A549 treated with GW870086 at 1 μM for 4 hours (cell line): Measurements from ENCODE around the gene SOX10. TPM values are rescaled to one million over a fixed set of nuclear protein-coding genes. Genes with fewer than 3 reads are reported as not detected.

Source experiments
- total RNA-seq: library from RNA; stranded (reverse); fragments of 200-300 nt; extraction: Qiagen RNA extraction; gene quantifications from 5 replicates; pipeline ENCODE4 v1.2.3, GENCODE V29; 2022; ENCODE audit warnings: low read depth

SOX10 gene
- total RNA-seq = not detected in 5 replicates

GRCh38 chr22:37983860-37984791 lies at the start of gene SOX10:
TSS of gene SOX10 (minus strand) at chr22:37984555. CDS start at chr22:37983784, 771 bp downstream.

GRCh38 chr22:37953437-37954179 lies 30.7 kb downstream of the SOX10 start, which contains the start of the genes C22orf23 and POLR2F:
TSS of gene C22orf23 (minus strand) at chr22:37953601. CDS start at chr22:37953149, 452 bp downstream.
TSS of gene POLR2F (plus strand) at chr22:37953699. CDS start at chr22:37953788, 89 bp downstream.

Other genes starting within 250 kb of the SOX10 start
- gene GCAT, start 176.6 kb downstream of the SOX10 start, total RNA-seq = 2.4 to 4.4 TPM (median 3.1 TPM) in 5 replicates
- not detected in 5 replicates for gene GALR3, start 161.2 kb downstream of the SOX10 start, total RNA-seq
- gene ANKRD54, start 140.2 kb downstream of the SOX10 start, total RNA-seq = 16.1 to 23.5 TPM (median 21.5 TPM) in 5 replicates
- 262 to 297 TPM (median 281 TPM) in 5 replicates for gene EIF3L, start 135.1 kb downstream of the SOX10 start, total RNA-seq
- 15.2 to 20.4 TPM (median 20.0 TPM) in 5 replicates for gene MICALL1, start 78.3 kb downstream of the SOX10 start, total RNA-seq
- gene C22orf23, start 31.0 kb downstream of the SOX10 start, total RNA-seq = 0.20 to 0.35 TPM (median 0.27 TPM) in 5 replicates
- gene POLR2F, start 30.9 kb downstream of the SOX10 start, total RNA-seq = 120 to 141 TPM (median 131 TPM) in 5 replicates
- gene PICK1, start 72.8 kb upstream of the SOX10 start, total RNA-seq = 9.8 to 12.5 TPM (median 11.3 TPM) in 5 replicates
- gene SLC16A8, start 99.6 kb upstream of the SOX10 start, total RNA-seq = not detected in 5 replicates
- 5.1 to 8.5 TPM (median 8.0 TPM) in 5 replicates for gene BAIAP2L2, start 126.1 kb upstream of the SOX10 start, total RNA-seq
- gene PLA2G6, start 197.3 kb upstream of the SOX10 start, total RNA-seq = 3.3 to 5.0 TPM (median 4.4 TPM) in 5 replicates
- gene MAFF, start 217.4 kb upstream of the SOX10 start, total RNA-seq = 16.9 to 28.0 TPM (median 21.5 TPM) in 5 replicates